Endothelial cell of umbilical vein (primary cell): ENCODE measurements around the gene DNM2. TPM values are rescaled to one million over a fixed set of nuclear protein-coding genes. Genes with fewer than 3 reads are reported as not detected.
A peak's percentile ranks its signal among the peaks of the same experiment; 100 is the strongest.

Experiments
- BruUV-seq: library from RNA; stranded (reverse); fragments of 400-500 nt; replicated peaks from 2 replicates; lab custom pipeline; 2021; lab: Mats Ljungman, UMichigan
- CTCF ChIA-PET: fragments of 300-600, 350-600 bp; sonication (Branson Sonifier 250); formaldehyde crosslinking; loops from one replicate; lab custom pipeline; 2021; ENCODE audit warnings: antibody characterized with exemption, inconsistent platforms; lab: Charles Lee
- POLR2A ChIA-PET: fragments of 300-600, 350-600 bp; sonication (Branson Sonifier 250); formaldehyde crosslinking; loops from one replicate; lab custom pipeline; 2021; ENCODE audit warnings: antibody characterized with exemption, inconsistent platforms; lab: Charles Lee
- DNase-seq: peaks from one replicate; pipeline ENCODE4 v3.0.0-alpha.2; 2011; ENCODE audit warnings: low read depth, low spot score
- FAIRE-seq: peaks from 2 replicates; lab custom pipeline; 2011; peaks lifted over from hg19 to GRCh38; lab: Jason Lieb, UNC
- H2AFZ ChIP-seq: 2 replicates; pipeline ENCODE4 v1.6.0; 2012; ENCODE audit warnings: low read depth, low read length, control low read depth, inconsistent platforms
- H3K27ac ChIP-seq: 2 replicates; pipeline ENCODE4 v1.5.1; 2011; ENCODE audit warnings: low read depth, mild to moderate bottlenecking, control low read depth, low read length, moderate library complexity; ENCODE audit not compliant: insufficient read depth
- H3K27me3 ChIP-seq, 2 experiments: 2 replicates each; pipeline versions ENCODE4 v1.6.0 to v1.6.1; 2011; ENCODE audit warnings: low read length in 2 of 2, mixed read lengths in 1 of 2; ENCODE audit not compliant: control insufficient read depth in 2 of 2, insufficient read depth in 2 of 2
- H3K36me3 ChIP-seq, 2 experiments: 2 replicates in 1 of 2; 3 replicates in 1 of 2; pipeline ENCODE4 v1.5.1; 2011; ENCODE audit warnings: low read length in 2 of 2, mild to moderate bottlenecking in 1 of 2, moderate library complexity in 1 of 2; ENCODE audit not compliant: control insufficient read depth in 2 of 2, insufficient read depth in 2 of 2; ENCODE audit errors: extremely low read depth in 1 of 2
- H3K4me1 ChIP-seq: 3 replicates; pipeline ENCODE4 v1.5.1; 2011; ENCODE audit warnings: mild to moderate bottlenecking, low read length; ENCODE audit not compliant: control insufficient read depth, insufficient read depth; ENCODE audit errors: extremely low read depth
- H3K4me2 ChIP-seq: 2 replicates; pipeline ENCODE4 v1.6.1; 2011; ENCODE audit warnings: low read length, control low read depth, mixed read lengths; ENCODE audit not compliant: insufficient read depth
- H3K4me3 ChIP-seq, 3 experiments: fragments of 200-600 bp in 1 of 3; sonication (generic), shearing (Covaris generic) in 1 of 3; replicated peaks in 1 of 3; 2 replicates each; pipeline ENCODE4 v1.5.1; 2011 to 2016; ENCODE audit warnings: control low read depth in 3 of 3, low read length in 3 of 3, mild to moderate bottlenecking in 2 of 3, inconsistent platforms in 1 of 3, low read depth in 1 of 3, moderate library complexity in 1 of 3; ENCODE audit not compliant: insufficient read depth in 1 of 3
- H3K79me2 ChIP-seq: 2 replicates; pipeline ENCODE4 v1.6.0; 2012; ENCODE audit warnings: low read length, inconsistent platforms; ENCODE audit not compliant: control insufficient read depth, insufficient read depth
- H3K9ac ChIP-seq: replicated peaks from 2 replicates; pipeline ENCODE3; 2011; ENCODE audit warnings: low read length, control low read depth; ENCODE audit not compliant: insufficient read depth; ENCODE audit errors: extremely low read depth
- H3K9me1 ChIP-seq: replicated peaks from 3 replicates; pipeline ENCODE4 v1.6.0; 2011; ENCODE audit warnings: mild to moderate bottlenecking, low read length; ENCODE audit not compliant: control insufficient read depth, insufficient read depth; ENCODE audit errors: extremely low read depth
- H3K9me3 ChIP-seq: replicated peaks from 2 replicates; pipeline ENCODE4 v1.5.1; 2012; ENCODE audit warnings: low read length, inconsistent platforms; ENCODE audit not compliant: control insufficient read depth, insufficient read depth
- H4K20me1 ChIP-seq: replicated peaks from 2 replicates; pipeline ENCODE3; 2011; ENCODE audit warnings: mild to moderate bottlenecking, low read length; ENCODE audit not compliant: control insufficient read depth, insufficient read depth; ENCODE audit errors: extremely low read depth
- JUN ChIP-seq: IDR thresholded peaks from 2 replicates; pipeline ENCODE4 v1.6.1; 2011; ENCODE audit warnings: borderline replicate concordance, low read depth; ENCODE audit not compliant: insufficient read length, insufficient read depth
- POLR2A ChIP-seq: IDR thresholded peaks from 2 replicates; pipeline ENCODE4 v1.6.1; 2012; ENCODE audit warnings: low read depth, mild to moderate bottlenecking, control low read depth, low read length
- POLR2AphosphoS5 ChIP-seq: IDR thresholded peaks from 2 replicates; pipeline ENCODE4 v1.6.1; 2012; ENCODE audit warnings: low read depth, mild to moderate bottlenecking, control low read depth, low read length, moderate library complexity; ENCODE audit not compliant: insufficient read depth
- dilution Hi-C: fragments of 300-500 bp; cut with MboI; formaldehyde crosslinking; loops from one replicate; pipeline ENCODE4 v1.15.0; 2019; ENCODE audit warnings: low sequenced_read_pairs; ENCODE audit not compliant: extremely low pct_ligation_motif_present
- intact Hi-C: fragments of 100-400 bp; cut with micrococcal nuclease; formaldehyde crosslinking; loops from one replicate; pipeline ENCODE4 v1.10.0; 2022
- polyA plus RNA-seq, 4 experiments: library from polyadenylated mRNA; depleted of rRNA in 3 of 4; stranded (reverse) in 3 of 4; unstranded in 1 of 4; fragments of >200 nt; gene quantifications; 2 replicates each; pipeline versions ENCODE4 v1.2.1 to v1.2.3, GENCODE V29; 2011 to 2012; ENCODE audit warnings: missing spikeins in 1 of 4
- total RNA-seq: library from RNA; stranded (reverse); gene quantifications from 2 replicates; pipeline ENCODE4 v1.2.3, GENCODE V29; 2021
- TF ChIP-seq, protein P1 (sequence below), 2 donors: IDR thresholded peaks; 1 replicate in 1 of 2; 2 replicates in 1 of 2; pipeline ENCODE4 v1.5.1; 2011; ENCODE audit warnings: low read length in 2 of 2, mild to moderate bottlenecking in 2 of 2, moderate library complexity in 2 of 2, control low read depth in 1 of 2, inconsistent platforms in 1 of 2, low read depth in 1 of 2; ENCODE audit not compliant: insufficient read depth in 1 of 2; ENCODE audit errors: extremely low read depth in 1 of 2

The DNM2 gene
- total and polyA plus RNA-seq, 2 donors (not counting 3 experiments of a cell fraction or from before 2014, with no cell fraction given): 81.8 to 175 TPM

DNA sequence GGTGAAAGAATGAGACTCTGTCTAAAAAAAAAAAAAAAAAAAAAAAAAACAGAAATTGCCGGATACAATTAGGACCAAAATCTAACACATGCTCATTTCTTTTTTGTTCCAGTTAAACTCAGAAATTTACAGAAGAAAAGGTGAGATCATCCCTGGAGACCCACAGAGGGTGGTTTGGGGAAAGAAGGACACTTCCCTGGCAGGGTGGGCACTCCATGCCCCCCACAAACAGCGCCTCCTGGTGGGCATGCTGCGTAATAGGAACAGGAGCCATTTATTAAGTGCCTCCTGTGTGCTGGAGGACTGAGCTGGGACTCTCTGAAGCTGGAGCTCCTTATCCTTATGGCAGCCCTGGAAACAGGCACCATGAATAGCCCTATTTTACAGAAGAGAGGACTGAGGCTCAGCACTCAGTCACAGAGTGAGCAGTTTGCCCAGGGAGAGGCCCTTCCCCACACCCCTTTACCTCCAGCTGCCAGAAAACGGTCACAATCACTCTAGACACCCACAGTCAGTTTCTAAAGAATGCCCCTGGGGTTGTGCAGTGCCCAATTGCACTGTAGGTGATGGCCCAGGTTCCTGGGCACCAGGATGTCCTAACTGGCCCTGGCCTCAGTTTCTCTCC is 140.4 kb downstream of the DNM2 start:
- no peaks in the 10 kb centered on the region for H4K20me1 ChIP-seq
- H3K27ac ChIP-seq: no peak overlapping the region
- H3K9ac ChIP-seq: no peak overlapping the region
- H3K36me3 ChIP-seq: no peaks in the 10 kb centered on the region
- POLR2A ChIA-PET: interaction anchor here (0.9 kb wide), 1 partner anchor 12 kb away, joined by 8 read pairs; no protein-coding TSS in a partner anchor
- no peaks in the 10 kb centered on the region for H3K27me3 ChIP-seq
- dilution Hi-C loops (no loop called here), intact Hi-C loops (loop anchor here (1.0 kb wide), 1 partner anchor 141 kb away; no protein-coding TSS in a partner anchor)
- FAIRE-seq: peak; percentile 77
- no peaks in the 10 kb centered on the region for H3K9me3 ChIP-seq
- TF ChIP-seq, protein P1, sequence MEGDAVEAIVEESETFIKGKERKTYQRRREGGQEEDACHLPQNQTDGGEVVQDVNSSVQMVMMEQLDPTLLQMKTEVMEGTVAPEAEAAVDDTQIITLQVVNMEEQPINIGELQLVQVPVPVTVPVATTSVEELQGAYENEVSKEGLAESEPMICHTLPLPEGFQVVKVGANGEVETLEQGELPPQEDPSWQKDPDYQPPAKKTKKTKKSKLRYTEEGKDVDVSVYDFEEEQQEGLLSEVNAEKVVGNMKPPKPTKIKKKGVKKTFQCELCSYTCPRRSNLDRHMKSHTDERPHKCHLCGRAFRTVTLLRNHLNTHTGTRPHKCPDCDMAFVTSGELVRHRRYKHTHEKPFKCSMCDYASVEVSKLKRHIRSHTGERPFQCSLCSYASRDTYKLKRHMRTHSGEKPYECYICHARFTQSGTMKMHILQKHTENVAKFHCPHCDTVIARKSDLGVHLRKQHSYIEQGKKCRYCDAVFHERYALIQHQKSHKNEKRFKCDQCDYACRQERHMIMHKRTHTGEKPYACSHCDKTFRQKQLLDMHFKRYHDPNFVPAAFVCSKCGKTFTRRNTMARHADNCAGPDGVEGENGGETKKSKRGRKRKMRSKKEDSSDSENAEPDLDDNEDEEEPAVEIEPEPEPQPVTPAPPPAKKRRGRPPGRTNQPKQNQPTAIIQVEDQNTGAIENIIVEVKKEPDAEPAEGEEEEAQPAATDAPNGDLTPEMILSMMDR (IDR thresholded peaks at IDR 0.05; ENCODE audit: extremely low read depth in 1 of 2, insufficient read depth in 1 of 2, low read depth in 1 of 2, low read length in 2 of 2): peak; percentile 90 to 91
- TF ChIP-seq POLR2A: no peak
- DNase-seq: peak; percentile 38
- H2AFZ ChIP-seq: no peak overlapping the region
- CTCF ChIA-PET: interaction anchor here (0.5 to 2.4 kb wide), 37 partner anchors 8 to 851 kb away, joined by 3 to 79 read pairs (median 5); partner anchors contain the start of genes C19orf38, CARM1, DNM2 and QTRT1
- H3K4me3 ChIP-seq: no peak overlapping the region
- no peak overlapping the region for H3K4me2 ChIP-seq
- H3K4me1 ChIP-seq: no peaks in the 10 kb centered on the region
- no peaks in the 10 kb centered on the region for H3K9me1 ChIP-seq
- BruUV-seq: no TSS peak
- no peaks in the 10 kb centered on the region for H3K79me2 ChIP-seq

DNA sequence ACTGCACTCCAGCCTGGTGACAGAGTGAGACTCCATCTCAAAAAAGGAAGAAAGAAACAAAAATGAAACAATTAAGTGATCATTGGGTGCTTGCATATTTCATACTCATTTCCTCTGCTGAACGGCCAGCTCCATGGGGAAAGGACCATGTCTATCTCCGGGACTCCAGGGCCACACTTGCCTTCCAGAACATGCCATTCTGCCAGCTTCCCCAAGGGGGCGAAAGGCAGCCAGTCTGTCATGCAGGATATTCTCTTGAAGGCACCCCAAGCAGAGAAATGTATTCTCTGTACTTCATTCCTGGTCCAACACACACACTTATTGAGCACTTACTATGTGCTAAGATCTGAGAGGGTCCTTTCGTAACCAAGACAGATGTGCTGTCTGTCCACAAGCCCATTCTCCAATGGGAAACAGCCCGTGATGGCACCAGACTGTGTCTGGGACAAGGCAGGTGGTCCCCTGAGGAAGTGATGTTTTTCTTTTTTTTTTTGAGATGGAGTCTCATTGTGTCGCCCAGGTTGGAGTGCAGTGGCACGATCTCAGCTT is 143.3 kb downstream of the DNM2 start:
- Histone ChIP-seq H3K27me3 (no peaks in the 10 kb centered on the region), H3K36me3 (no peaks in the 10 kb centered on the region), H3K9me3 (no peaks in the 10 kb centered on the region), H3K79me2 (no peaks in the 10 kb centered on the region), H2AFZ (no peak overlapping the region), H3K4me3 (no peak overlapping the region), H3K9ac (no peak overlapping the region), H3K4me2 (no peak overlapping the region), H4K20me1 (no peaks in the 10 kb centered on the region), H3K27ac (no peak overlapping the region), H3K9me1 (no peaks in the 10 kb centered on the region), H3K4me1 (peaks cover 2% of the 10 kb centered on the region)
- CTCF ChIA-PET: interaction anchor here (0.6 to 1.7 kb wide), 19 partner anchors 10 to 160 kb away, joined by 3 to 24 read pairs (median 3); partner anchors contain the start of genes C19orf38, CARM1, DNM2 and QTRT1
- POLR2A ChIA-PET: interaction anchor here (0.6 kb wide), 1 partner anchor 19 kb away, joined by 5 read pairs; no protein-coding TSS in a partner anchor
- peak; percentile 86 for FAIRE-seq
- no peak for TF ChIP-seq JUN
- no peak for TF ChIP-seq POLR2AphosphoS5
- TF ChIP-seq, protein P1 (IDR thresholded peaks at IDR 0.05; ENCODE audit: extremely low read depth in 1 of 2, insufficient read depth in 1 of 2, low read depth in 1 of 2, low read length in 2 of 2): peak; percentile 36 to 65
- intact Hi-C loops (no loop called here), dilution Hi-C loops (no loop called here)
- peak; percentile 43 for DNase-seq
- no TSS peak for BruUV-seq
